DOHH2 (cell line): ENCODE measurements around the gene KIAA1671.

ENCODE experiments used
- H3F3A ChIP-seq: fragments of 200-600 bp; sonication (generic), shearing (Covaris generic); 2 replicates; pipeline ENCODE4 v1.6.0; 2016; ENCODE audit warnings: antibody characterized with exemption, mild to moderate bottlenecking; ENCODE audit not compliant: control insufficient read depth, insufficient read depth
- H3K27ac ChIP-seq: fragments of 200-600 bp; sonication (generic); 2 replicates; pipeline ENCODE4 v1.5.1; 2014; ENCODE audit warnings: low read depth, mild to moderate bottlenecking, low read length, moderate library complexity
- H3K27me3 ChIP-seq: fragments of 200-600 bp; sonication (generic); 2 replicates; pipeline ENCODE4 v1.6.1; 2014; ENCODE audit warnings: mild to moderate bottlenecking, low read length, mixed read lengths; ENCODE audit not compliant: control insufficient read depth
- H3K36me3 ChIP-seq: fragments of 200-600 bp; sonication (generic); 2 replicates; pipeline ENCODE4 v1.6.1; 2014; ENCODE audit warnings: mild to moderate bottlenecking, low read length, moderate library complexity, mixed read lengths; ENCODE audit not compliant: control insufficient read depth
- H3K4me1 ChIP-seq: fragments of 200-600 bp; sonication (generic); 2 replicates; pipeline ENCODE4 v1.6.1; 2014; ENCODE audit warnings: mild to moderate bottlenecking, low read length, mixed read lengths; ENCODE audit not compliant: control insufficient read depth
- H3K4me2 ChIP-seq: fragments of 200-600 bp; sonication (generic); 2 replicates; pipeline ENCODE4 v1.6.0; 2014; ENCODE audit warnings: mild to moderate bottlenecking, low read length, moderate library complexity
- H3K4me3 ChIP-seq: fragments of 200-600 bp; sonication (generic); 2 replicates; pipeline ENCODE4 v1.5.1; 2014; ENCODE audit warnings: mild to moderate bottlenecking, low read length, mixed read lengths
- H3K79me2 ChIP-seq: fragments of 200-600 bp; sonication (generic); 2 replicates; pipeline ENCODE4 v1.6.1; 2014; ENCODE audit warnings: mild to moderate bottlenecking, low read length, mixed read lengths; ENCODE audit not compliant: control insufficient read depth
- H3K9me2 ChIP-seq: fragments of 200-600 bp; sonication (generic); replicated peaks from 2 replicates; pipeline ENCODE4 v1.6.1; 2014; ENCODE audit warnings: mild to moderate bottlenecking, low read length, mixed read lengths; ENCODE audit not compliant: control insufficient read depth
- H3K9me3 ChIP-seq: fragments of 200-600 bp; sonication (generic); 2 replicates; pipeline ENCODE4 v1.6.1; 2014; ENCODE audit warnings: antibody characterized with exemption, low read length, mixed read lengths; ENCODE audit not compliant: control insufficient read depth, insufficient read depth
- H4K20me1 ChIP-seq: fragments of 200-600 bp; sonication (generic); 2 replicates; pipeline ENCODE4 v1.6.0; 2014; ENCODE audit warnings: low read depth, mild to moderate bottlenecking, antibody characterized with exemption, low read length, moderate library complexity; ENCODE audit not compliant: control insufficient read depth, insufficient read depth
- CTCF ChIP-seq: fragments of 200-600 bp; sonication (generic); IDR thresholded peaks from one replicate; pipeline ENCODE4 v1.5.1; 2014; ENCODE audit warnings: antibody characterized with exemption, mild to moderate bottlenecking, low read depth, low read length; ENCODE audit not compliant: poor library complexity, severe bottlenecking
- EZH2phosphoT487 ChIP-seq: fragments of 200-600 bp; sonication (generic); IDR thresholded peaks from 2 replicates; pipeline ENCODE4 v1.6.1; 2017; ENCODE audit warnings: borderline replicate concordance, mild to moderate bottlenecking, antibody characterized with exemption, low read length, moderate library complexity, mixed read lengths

Gene KIAA1671

GRCh38 chr22:25028841-25029141 lies 76.3 kb downstream of the KIAA1671 start:
- no peak for TF ChIP-seq CTCF
- TF ChIP-seq EZH2phosphoT487 = no peak
- Histone ChIP-seq H3F3A (no peaks in the 10 kb centered on the region), H3K79me2 (no peaks in the 10 kb centered on the region)

DNA sequence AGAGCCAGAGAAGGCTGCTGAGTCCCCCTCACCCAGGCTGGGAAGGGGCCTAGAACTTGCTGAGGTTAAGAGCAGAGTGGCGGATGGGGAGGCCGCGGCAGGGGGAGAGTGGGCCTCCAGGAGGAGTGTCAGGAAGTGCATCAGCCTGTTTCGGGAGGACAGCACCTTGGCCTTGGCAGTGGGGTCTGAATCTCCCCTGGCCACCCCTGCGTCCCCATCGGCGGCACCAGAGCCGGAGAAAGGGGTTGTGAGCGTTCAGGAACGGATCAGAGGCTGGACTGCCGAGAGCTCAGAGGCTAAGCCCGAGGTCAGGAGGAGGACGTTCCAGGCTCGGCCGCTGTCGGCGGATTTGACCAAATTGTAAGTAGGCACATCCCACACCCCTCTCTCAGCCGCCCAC lies 76.7 kb downstream of the KIAA1671 start:
- Histone ChIP-seq H3K27ac (no peak overlapping the region), H3K4me2 (no peak overlapping the region), H3K27me3 (peaks cover 6% of the 10 kb centered on the region; the same call in 1 of the 2 replicates), H3K9me3 (no peaks in the 10 kb centered on the region), H3K4me1 (no peaks in the 10 kb centered on the region), H3K36me3 (no peaks in the 10 kb centered on the region), H3K79me2 (no peaks in the 10 kb centered on the region), H4K20me1 (no peaks in the 10 kb centered on the region), H3F3A (no peaks in the 10 kb centered on the region), H3K4me3 (no peak overlapping the region), H3K9me2 (no peaks in the 10 kb centered on the region)
- no peak for TF ChIP-seq CTCF
- TF ChIP-seq EZH2phosphoT487 = no peak

More at GRCh38 chr22:25028841-25029141, 76.3 kb downstream of the KIAA1671 start:
- no peaks in the 10 kb centered on the region for H3K9me2 ChIP-seq
- peaks cover 6% of the 10 kb centered on the region; the same call in 1 of the 2 replicates for H3K27me3 ChIP-seq
- H3K4me3 ChIP-seq = no peak overlapping the region
- no peaks in the 10 kb centered on the region for H4K20me1 ChIP-seq
- no peaks in the 10 kb centered on the region for H3K36me3 ChIP-seq
- H3K27ac ChIP-seq = no peak overlapping the region
- no peak overlapping the region for H3K4me2 ChIP-seq
- no peaks in the 10 kb centered on the region for H3K4me1 ChIP-seq
- no peaks in the 10 kb centered on the region for H3K9me3 ChIP-seq

DNA sequence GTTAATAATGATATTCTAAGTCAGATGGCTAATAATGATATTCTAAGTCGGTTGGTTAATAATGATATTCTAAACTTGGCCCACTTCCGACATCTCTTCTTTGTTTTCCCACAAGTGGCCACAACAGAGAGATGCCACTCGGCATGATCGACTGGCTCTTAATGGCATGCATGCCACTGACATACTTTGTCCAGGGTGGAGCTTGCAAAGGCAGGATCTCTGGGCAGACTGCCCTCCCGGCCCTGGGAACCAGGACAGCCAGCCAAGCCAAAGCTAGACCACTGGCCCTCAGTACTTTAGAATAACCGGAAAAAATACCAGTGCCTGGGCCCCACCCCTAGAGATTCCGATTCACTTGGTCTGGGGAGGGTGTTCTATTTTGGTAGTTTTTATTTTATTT lies 78.1 kb downstream of the KIAA1671 start:
- H3K36me3 ChIP-seq = no peaks in the 10 kb centered on the region
- H3K4me3 ChIP-seq = no peak overlapping the region
- H3K79me2 ChIP-seq = no peaks in the 10 kb centered on the region
- H4K20me1 ChIP-seq = no peaks in the 10 kb centered on the region
- no peaks in the 10 kb centered on the region for H3K4me1 ChIP-seq
- H3F3A ChIP-seq = no peaks in the 10 kb centered on the region
- TF ChIP-seq EZH2phosphoT487 (no peak), CTCF (no peak)
- no peaks in the 10 kb centered on the region for H3K9me2 ChIP-seq
- no peak overlapping the region for H3K27ac ChIP-seq
- H3K27me3 ChIP-seq = peaks cover 2% of the 10 kb centered on the region; the same call in 1 of the 2 replicates
- no peaks in the 10 kb centered on the region for H3K9me3 ChIP-seq
- no peak overlapping the region for H3K4me2 ChIP-seq

DNA sequence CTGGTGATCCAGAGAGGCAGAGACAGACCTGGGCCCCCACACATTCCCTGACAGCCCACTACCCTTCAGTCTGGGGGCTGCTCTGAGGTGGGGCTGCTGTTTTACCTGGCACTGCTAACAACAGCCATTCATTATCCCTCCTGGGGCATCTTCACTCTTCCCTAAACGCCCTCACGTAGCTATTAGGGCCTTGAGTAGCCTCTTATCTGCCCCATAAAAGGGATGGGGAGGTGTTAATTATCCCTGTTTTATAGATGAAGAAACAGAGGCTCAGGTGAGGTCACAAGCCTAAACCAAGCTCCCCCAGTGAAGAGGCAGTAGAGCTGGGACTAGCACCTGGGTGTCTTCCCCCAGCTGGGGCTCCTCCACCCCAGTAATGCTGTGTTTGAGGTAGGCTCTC lies 79.5 kb downstream of the KIAA1671 start:
- Histone ChIP-seq H3K4me2 (no peak overlapping the region), H3K79me2 (no peaks in the 10 kb centered on the region), H3F3A (no peaks in the 10 kb centered on the region), H4K20me1 (no peaks in the 10 kb centered on the region), H3K9me3 (no peaks in the 10 kb centered on the region), H3K4me1 (no peaks in the 10 kb centered on the region), H3K4me3 (no peak overlapping the region), H3K27me3 (no peaks in the 10 kb centered on the region), H3K36me3 (no peaks in the 10 kb centered on the region), H3K27ac (no peak overlapping the region), H3K9me2 (no peaks in the 10 kb centered on the region)
- no peak for TF ChIP-seq CTCF
- TF ChIP-seq EZH2phosphoT487 = no peak
